Osteoblast (primary cell): ENCODE data around the gene FNDC3B. TPM values are rescaled to one million over a fixed set of nuclear protein-coding genes. Genes with fewer than 3 reads are reported as not detected.
A peak's percentile ranks its signal among the peaks of the same experiment; 100 is the strongest.

Source experiments
- DNase-seq: peaks from one replicate; pipeline ENCODE4 v3.0.0; 2011; ENCODE audit warnings: low spot score, mixed read lengths; ENCODE audit not compliant: insufficient read length; ENCODE audit errors: missing footprints
- H2AFZ ChIP-seq: 2 replicates; pipeline ENCODE4 v1.6.0; 2011; ENCODE audit warnings: mild to moderate bottlenecking, low read length
- H3K27ac ChIP-seq: 2 replicates; pipeline ENCODE4 v1.5.1; 2011; ENCODE audit warnings: mild to moderate bottlenecking, low read depth, low read length, moderate library complexity
- H3K27me3 ChIP-seq: 2 replicates; pipeline ENCODE4 v1.6.0; 2012; ENCODE audit warnings: mild to moderate bottlenecking, control low read depth, inconsistent platforms, low read length, moderate library complexity; ENCODE audit not compliant: insufficient read depth
- H3K36me3 ChIP-seq: 2 replicates; pipeline ENCODE4 v1.5.1; 2011; ENCODE audit warnings: mild to moderate bottlenecking, low read length, control low read depth, moderate library complexity; ENCODE audit not compliant: insufficient read depth
- H3K4me1 ChIP-seq: 2 replicates; pipeline ENCODE4 v1.5.1; 2011; ENCODE audit warnings: mild to moderate bottlenecking, low read length, control low read depth, moderate library complexity; ENCODE audit not compliant: insufficient read depth
- H3K4me2 ChIP-seq: 2 replicates; pipeline ENCODE4 v1.6.0; 2011; ENCODE audit warnings: mild to moderate bottlenecking, low read length; ENCODE audit not compliant: insufficient read depth
- H3K4me3 ChIP-seq: fragments of 200-600 bp; sonication (generic); 3 replicates; pipeline ENCODE4 v1.5.1; 2012; ENCODE audit warnings: mild to moderate bottlenecking, low read length, inconsistent platforms; ENCODE audit not compliant: insufficient read depth
- H3K79me2 ChIP-seq: 2 replicates; pipeline ENCODE4 v1.6.0; 2012; ENCODE audit warnings: mild to moderate bottlenecking, low read length, control low read depth, inconsistent platforms; ENCODE audit not compliant: insufficient read depth
- H3K9me3 ChIP-seq: 2 replicates; pipeline ENCODE4 v1.5.1; 2011; ENCODE audit warnings: low read depth, low read length, control low read depth
- H4K20me1 ChIP-seq: 2 replicates; pipeline ENCODE4 v1.6.0; 2012; ENCODE audit warnings: mild to moderate bottlenecking, low read length, control low read depth; ENCODE audit not compliant: insufficient read depth
- total RNA-seq: library from RNA; depleted of rRNA; stranded (reverse); fragments of >200 nt; gene quantifications from 2 replicates; pipeline ENCODE4 v1.2.3, GENCODE V29; 2012
- TF ChIP-seq, protein P1 (sequence below): IDR thresholded peaks from 2 replicates; pipeline ENCODE4 v1.5.1; 2011; ENCODE audit warnings: mild to moderate bottlenecking, low read depth, low read length, moderate library complexity; ENCODE audit errors: extremely low read depth

FNDC3B gene
- total RNA-seq, 1 donor, result 179 TPM

DNA sequence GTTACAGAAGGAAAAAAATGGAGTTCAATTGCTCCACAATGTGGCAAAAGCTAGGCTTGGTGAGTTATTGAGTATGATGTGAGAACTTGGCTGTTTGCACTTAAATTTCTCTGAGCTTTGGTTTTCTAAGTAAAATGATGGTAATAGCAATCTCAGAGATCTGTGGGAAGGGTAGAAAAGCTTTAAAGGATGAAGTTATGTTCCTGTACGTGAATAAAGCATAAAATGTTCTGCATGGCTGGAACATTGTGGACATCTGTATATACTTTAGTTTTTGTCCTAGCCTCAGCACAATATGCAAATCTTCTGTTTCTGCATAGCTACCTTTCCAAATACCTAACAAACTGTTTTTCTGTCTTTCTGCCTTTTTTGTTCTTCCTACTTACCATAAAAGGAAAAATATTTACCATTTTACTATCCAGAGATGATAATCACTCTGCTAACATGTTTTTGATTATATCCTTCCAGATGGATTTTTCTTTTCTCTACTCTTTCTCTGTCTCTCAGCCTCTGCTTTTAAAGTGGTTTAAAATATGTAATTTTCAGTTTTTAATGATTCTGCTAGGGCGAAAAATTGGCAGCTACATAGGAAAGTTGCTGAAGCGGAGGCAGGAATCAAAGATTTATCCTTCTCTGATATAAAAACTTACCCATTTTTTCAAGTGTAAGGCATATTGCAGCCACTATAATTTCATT lies 188.1 kb downstream of the FNDC3B start:
- Histone ChIP-seq H3K9me3 (no peaks in the 10 kb centered on the region), H3K27ac (peak overlapping the region; percentile 15), H3K4me2 (no peak overlapping the region), H3K4me3 (no peak overlapping the region), H4K20me1 (peaks cover 30% of the 10 kb centered on the region), H3K4me1 (no peaks in the 10 kb centered on the region), H2AFZ (no peak overlapping the region), H3K27me3 (no peaks in the 10 kb centered on the region), H3K79me2 (peaks cover 88% of the 10 kb centered on the region), H3K36me3 (peaks cover 49% of the 10 kb centered on the region)
- DNase-seq, result no peak
- TF ChIP-seq, protein P1, sequence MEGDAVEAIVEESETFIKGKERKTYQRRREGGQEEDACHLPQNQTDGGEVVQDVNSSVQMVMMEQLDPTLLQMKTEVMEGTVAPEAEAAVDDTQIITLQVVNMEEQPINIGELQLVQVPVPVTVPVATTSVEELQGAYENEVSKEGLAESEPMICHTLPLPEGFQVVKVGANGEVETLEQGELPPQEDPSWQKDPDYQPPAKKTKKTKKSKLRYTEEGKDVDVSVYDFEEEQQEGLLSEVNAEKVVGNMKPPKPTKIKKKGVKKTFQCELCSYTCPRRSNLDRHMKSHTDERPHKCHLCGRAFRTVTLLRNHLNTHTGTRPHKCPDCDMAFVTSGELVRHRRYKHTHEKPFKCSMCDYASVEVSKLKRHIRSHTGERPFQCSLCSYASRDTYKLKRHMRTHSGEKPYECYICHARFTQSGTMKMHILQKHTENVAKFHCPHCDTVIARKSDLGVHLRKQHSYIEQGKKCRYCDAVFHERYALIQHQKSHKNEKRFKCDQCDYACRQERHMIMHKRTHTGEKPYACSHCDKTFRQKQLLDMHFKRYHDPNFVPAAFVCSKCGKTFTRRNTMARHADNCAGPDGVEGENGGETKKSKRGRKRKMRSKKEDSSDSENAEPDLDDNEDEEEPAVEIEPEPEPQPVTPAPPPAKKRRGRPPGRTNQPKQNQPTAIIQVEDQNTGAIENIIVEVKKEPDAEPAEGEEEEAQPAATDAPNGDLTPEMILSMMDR, result no peak

DNA sequence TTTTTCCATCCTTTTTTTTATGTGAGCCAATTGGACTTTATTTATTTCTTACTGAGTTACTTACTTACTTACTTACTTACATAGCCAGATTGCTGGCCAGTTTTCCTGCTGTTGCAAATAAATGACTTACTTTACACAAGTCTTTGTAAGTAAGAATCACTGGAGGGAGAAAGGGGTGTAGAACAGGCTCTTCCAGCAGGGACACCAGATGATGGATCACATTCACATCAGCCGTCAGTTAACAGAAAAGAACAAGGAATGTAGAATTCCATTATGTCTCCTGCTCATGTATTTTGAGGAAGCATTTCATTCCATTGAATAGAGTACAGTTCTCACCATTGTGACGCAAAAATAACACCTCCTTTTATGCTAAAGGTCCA lies 188.6 kb downstream of the FNDC3B start:
- Histone ChIP-seq H3K27me3 (no peaks in the 10 kb centered on the region), H3K4me2 (no peak overlapping the region), H3K4me1 (no peaks in the 10 kb centered on the region), H3K27ac (no peak overlapping the region), H3K79me2 (peaks cover 88% of the 10 kb centered on the region), H3K4me3 (no peak overlapping the region), H2AFZ (no peak overlapping the region), H3K9me3 (no peaks in the 10 kb centered on the region), H3K36me3 (peaks cover 49% of the 10 kb centered on the region), H4K20me1 (peaks cover 35% of the 10 kb centered on the region)
- DNase-seq, result no peak
- TF ChIP-seq, protein P1, result no peak

DNA sequence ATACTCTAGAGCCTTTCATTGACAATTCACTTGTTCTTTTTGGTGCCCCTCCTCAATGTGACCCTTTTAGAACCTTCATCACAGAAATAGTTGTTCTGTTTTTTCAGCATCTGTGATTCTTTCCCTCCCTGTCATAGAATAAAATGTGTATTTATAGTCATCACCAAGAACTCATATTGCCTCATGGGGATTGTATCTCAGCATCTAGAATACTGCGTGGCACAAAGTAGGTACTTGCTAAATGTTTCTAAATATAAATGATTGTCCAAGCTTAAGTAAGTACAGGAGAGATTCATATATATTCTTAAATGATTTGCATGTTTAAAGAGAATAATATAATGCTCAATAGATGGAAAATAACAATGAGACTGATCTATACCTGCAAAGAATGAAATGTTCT lies 190.1 kb downstream of the FNDC3B start:
- Histone ChIP-seq H3K4me1 (no peaks in the 10 kb centered on the region), H3K4me3 (no peak overlapping the region), H3K27me3 (no peaks in the 10 kb centered on the region), H3K4me2 (no peak overlapping the region), H3K9me3 (no peaks in the 10 kb centered on the region), H4K20me1 (peaks cover 40% of the 10 kb centered on the region), H3K27ac (no peak overlapping the region), H3K79me2 (peaks cover 88% of the 10 kb centered on the region), H2AFZ (no peak overlapping the region), H3K36me3 (peaks cover 46% of the 10 kb centered on the region)
- TF ChIP-seq, protein P1, result no peak
- no peak for DNase-seq

DNA sequence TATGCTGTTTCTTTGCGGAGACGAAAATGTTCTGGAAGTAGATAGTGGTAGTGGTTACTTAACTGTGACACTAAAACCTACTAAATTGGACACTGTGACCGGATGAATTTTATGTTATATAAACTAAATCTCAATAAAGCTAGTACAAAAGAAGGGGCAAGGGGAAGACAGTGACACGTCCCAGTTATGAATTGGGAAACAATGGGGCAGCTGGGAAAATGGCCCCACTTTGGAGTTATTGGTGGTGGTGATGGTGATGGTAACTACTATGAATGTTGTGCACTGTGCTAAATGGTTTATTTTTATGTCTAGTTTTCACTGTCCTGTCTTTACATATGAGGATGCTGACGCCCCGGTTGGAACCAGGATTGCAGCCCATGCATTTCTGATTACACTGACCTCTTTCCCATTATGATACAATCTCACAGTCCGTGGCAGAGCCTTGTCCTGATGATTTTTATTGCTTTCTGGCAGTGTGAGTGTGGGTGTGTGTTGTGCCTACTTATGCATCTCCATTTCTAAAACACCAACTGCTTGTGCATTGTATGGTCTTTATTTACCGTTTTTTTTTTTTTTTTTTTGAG lies 192.0 kb downstream of the FNDC3B start:
- Histone ChIP-seq H3K36me3 (peaks cover 36% of the 10 kb centered on the region), H3K27ac (no peak overlapping the region), H3K4me3 (no peak overlapping the region), H3K4me2 (no peak overlapping the region), H3K9me3 (no peaks in the 10 kb centered on the region), H3K79me2 (peaks cover 92% of the 10 kb centered on the region), H4K20me1 (peaks cover 40% of the 10 kb centered on the region), H3K27me3 (no peaks in the 10 kb centered on the region), H3K4me1 (no peaks in the 10 kb centered on the region), H2AFZ (no peak overlapping the region)
- TF ChIP-seq, protein P1, result no peak
- DNase-seq, result no peak
